Umbilical cord (tissue), 2 donors: ENCODE data around the gene PCDH11Y. TPM values are rescaled to one million over a fixed set of nuclear protein-coding genes. Genes with fewer than 3 reads are reported as not detected.
"Not testable (repeated sequence)": the region's sequence is repeated elsewhere in the genome, so short reads cannot be mapped to it uniquely, and the experiment has no call there.

Source experiments
- DNase-seq: peaks from one replicate; pipeline ENCODE4 v3.0.0-alpha.2; 2015; ENCODE audit warnings: low spot score
- total RNA-seq: library from RNA; depleted of rRNA; stranded (reverse); fragments of >200 nt; gene quantifications from one replicate; pipeline ENCODE4 v1.2.3, GENCODE V29; 2014; ENCODE audit warnings: low replicate concordance; ENCODE audit not compliant: insufficient read depth

PCDH11Y gene
- 3.4 TPM for total RNA-seq

- peak; percentile 71 for DNase-seq
Observed at GRCh38 chrY:5000057-5000456, at the start of gene PCDH11Y. PCDH11Y (plus strand) TSS chrY:5000296; CDS start chrY:5057100, 56,804 bp downstream.

- not testable (repeated sequence) for DNase-seq
Observed at GRCh38 chrY:4967894-4968293, 32.2 kb upstream of the PCDH11Y start.

- DNase-seq: not testable (repeated sequence)
Observed at GRCh38 chrY:4991743-4992400, 8.2 kb upstream of the PCDH11Y start.

GRCh38 chrY:4994892-4995291 lies 5.2 kb upstream of the PCDH11Y start:
- not testable (repeated sequence) for DNase-seq

- not testable (repeated sequence) for DNase-seq
Observed at GRCh38 chrY:5002476-5003184, 2.5 kb downstream of the PCDH11Y start.

- DNase-seq: not testable (repeated sequence)
Observed at GRCh38 chrY:5038972-5039523, 39.0 kb downstream of the PCDH11Y start.

GRCh38 chrY:5083017-5083416 lies 82.9 kb downstream of the PCDH11Y start:
- not testable (repeated sequence) for DNase-seq

GRCh38 chrY:5182998-5183397 lies 182.9 kb downstream of the PCDH11Y start:
- DNase-seq: not testable (repeated sequence)

- not testable (repeated sequence) for DNase-seq
Observed at GRCh38 chrY:5215116-5215515, 215.0 kb downstream of the PCDH11Y start.

- not testable (repeated sequence) for DNase-seq
Observed at GRCh38 chrY:5324931-5325330, 324.8 kb downstream of the PCDH11Y start.

GRCh38 chrY:5342220-5342619 lies 342.1 kb downstream of the PCDH11Y start:
- DNase-seq: not testable (repeated sequence)

GRCh38 chrY:5543705-5544104 lies 543.6 kb downstream of the PCDH11Y start:
- not testable (repeated sequence) for DNase-seq

GRCh38 chrY:5638589-5638988 lies 638.5 kb downstream of the PCDH11Y start:
- not testable (repeated sequence) for DNase-seq

- not testable (repeated sequence) for DNase-seq
Observed at GRCh38 chrY:5679265-5679664, 679.2 kb downstream of the PCDH11Y start.

- not testable (repeated sequence) for DNase-seq
Observed at GRCh38 chrY:5708727-5709126, 708.6 kb downstream of the PCDH11Y start.

- DNase-seq: not testable (repeated sequence)
Observed at GRCh38 chrY:5709788-5710381, 709.8 kb downstream of the PCDH11Y start.

- DNase-seq: not testable (repeated sequence)
Observed at GRCh38 chrY:5761403-5761802, 761.3 kb downstream of the PCDH11Y start.

GRCh38 chrY:5776485-5776884 lies 776.4 kb downstream of the PCDH11Y start:
- not testable (repeated sequence) for DNase-seq
